ENCODE results near the gene CDS2. TPM values are rescaled to one million over a fixed set of nuclear protein-coding genes. Genes with fewer than 3 reads are reported as not detected.

Gene CDS2
- total and polyA plus RNA-seq, 2 experiments from 2014 or later = 16.8 to 40.8 TPM

GRCh38 chr20:5171064-5171789 is 44.4 kb downstream of the CDS2 start (continued):
- TF ChIP-seq REST (IDR thresholded peaks at IDR 0.05; ENCODE audit: unreplicated experiment) (no peak), ZNF331 (CRISPR knock-in tag; IDR thresholded peaks at IDR 0.05; ENCODE audit: low read depth) (no peak)

GRCh38 chr20:5171790-5172164 is 45.0 kb downstream of the CDS2 start:
- ATAC-seq = no peak
- DNase-seq (ENCODE audit: low spot score) = no peak
- Mint-ChIP-seq H3K4me3 (no peak overlapping the region), H3K36me3 (ENCODE audit: low read depth) (peaks cover 15% of the 10 kb centered on the region), H3K4me1 (peaks cover 63% of the 10 kb centered on the region), H3K27me3 (ENCODE audit: insufficient read depth, low read depth, poor library complexity) (peaks cover 17% of the 10 kb centered on the region), H3K27ac (peak overlapping the region; percentile 57; the same call in 1 of the 2 replicates), H3K9me3 (no peaks in the 10 kb centered on the region)
- 0 out of 2 replicates have a peak overlapping the region, but pooled peaks have one; percentile 55 for H3K4me2 ChIP-seq
- TF ChIP-seq POLR2AphosphoS5 (IDR thresholded peaks at IDR 0.05; ENCODE audit: low read depth) = no peak
- no peaks in the 10 kb centered on the region for H3K9me2 ChIP-seq (ENCODE audit: insufficient read depth)
- peaks cover 47% of the 10 kb centered on the region for H3K4me1 ChIP-seq (ENCODE audit: insufficient read depth)
- H3K79me2 ChIP-seq (replicated peaks; ENCODE audit: insufficient read depth) = peaks cover 45% of the 10 kb centered on the region
- H3K27me3 ChIP-seq (ENCODE audit: insufficient read depth) = no peaks in the 10 kb centered on the region
- no peak overlapping the region for H3K27ac ChIP-seq (ENCODE audit: low read depth)
- 0 out of 2 replicates have a peak, but pooled peaks cover 13% of the 10 kb centered on the region for H4K20me1 ChIP-seq (replicated peaks; ENCODE audit: insufficient read depth)
- H3K36me3 ChIP-seq (ENCODE audit: insufficient read depth) = peaks cover 4% of the 10 kb centered on the region
- H3K4me3 ChIP-seq = no peak overlapping the region
- H2AFZ ChIP-seq = no peak overlapping the region
- no peaks in the 10 kb centered on the region for H3F3A ChIP-seq (replicated peaks; ENCODE audit: low read depth)

- ATAC-seq = no peak
- H3K4me1 Mint-ChIP-seq = peaks cover 65% of the 10 kb centered on the region
- 0 out of 2 replicates have a peak, but pooled peaks cover 13% of the 10 kb centered on the region for H4K20me1 ChIP-seq (replicated peaks; ENCODE audit: insufficient read depth)
- no peaks in the 10 kb centered on the region for H3K27me3 ChIP-seq (ENCODE audit: insufficient read depth)
- H3K4me3 Mint-ChIP-seq = no peak overlapping the region
- DNase-seq (ENCODE audit: low spot score) = no peak
- H3K36me3 ChIP-seq (ENCODE audit: insufficient read depth) = peaks cover 4% of the 10 kb centered on the region
- H3K9me2 ChIP-seq (ENCODE audit: insufficient read depth) = no peaks in the 10 kb centered on the region
- H3K27ac Mint-ChIP-seq = no peak overlapping the region
- no peak overlapping the region for H3K27ac ChIP-seq (ENCODE audit: low read depth)
- peaks cover 51% of the 10 kb centered on the region for H3K4me1 ChIP-seq (ENCODE audit: insufficient read depth)
- no peak overlapping the region for H3K4me3 ChIP-seq
- H2AFZ ChIP-seq = no peak overlapping the region
- H3K4me2 ChIP-seq = no peak overlapping the region
- peaks cover 17% of the 10 kb centered on the region for H3K27me3 Mint-ChIP-seq (ENCODE audit: insufficient read depth, low read depth, poor library complexity)
- peaks cover 42% of the 10 kb centered on the region for H3K79me2 ChIP-seq (replicated peaks; ENCODE audit: insufficient read depth)
- no peaks in the 10 kb centered on the region for H3K9me3 Mint-ChIP-seq
- H3F3A ChIP-seq (replicated peaks; ENCODE audit: low read depth) = 0 out of 2 replicates have a peak, but pooled peaks cover 2% of the 10 kb centered on the region
- H3K36me3 Mint-ChIP-seq (ENCODE audit: low read depth) = peaks cover 17% of the 10 kb centered on the region
- TF ChIP-seq ZNF462 (CRISPR knock-in tag; IDR thresholded peaks at IDR 0.05) (no peak), NANOG (IDR thresholded peaks at IDR 0.05; ENCODE audit: borderline replicate concordance) (no peak), EZH2 (IDR thresholded peaks at IDR 0.05; ENCODE audit: low read depth, unreplicated experiment) (no peak), ETS1 (IDR thresholded peaks at IDR 0.05) (no peak), STAT1 (IDR thresholded peaks at IDR 0.05; ENCODE audit: unreplicated experiment) (no peak)
Measured at GRCh38 chr20:5172167-5172601, 45.4 kb downstream of the CDS2 start.
